ENCODE data around the gene MBNL1. TPM values are rescaled to one million over a fixed set of nuclear protein-coding genes. Genes with fewer than 3 reads are reported as not detected.

MBNL1 gene
- total RNA-seq, 1 experiment from 2014 or later = 68.6 TPM

- peaks cover 41% of the 10 kb centered on the region for H3K4me1 Mint-ChIP-seq (ENCODE audit: low read depth, unreplicated experiment)
- no peaks in the 10 kb centered on the region for H3K36me3 ChIP-seq (ENCODE audit: control insufficient read depth, insufficient read depth, low read length)
- H3K4me3 Mint-ChIP-seq (ENCODE audit: unreplicated experiment) = no peak overlapping the region
- intact Hi-C loops (cut with micrococcal nuclease; ENCODE audit: unreplicated experiment) = no loop called here
- no peak overlapping the region for H3K4me3 ChIP-seq (ENCODE audit: low read depth, low read length)
- ChIA-PET POLR2A (no interaction called here), CTCF (interaction anchor here (0.9 to 1.1 kb wide), 2 partner anchors 12 to 30 kb away, joined by 3 to 6 read pairs; partner anchors contain the start of gene MBNL1)
- H3K9me3 ChIP-seq = no peaks in the 10 kb centered on the region
- no peaks in the 10 kb centered on the region for H3K27me3 ChIP-seq (replicated peaks; ENCODE audit: control insufficient read depth, insufficient read depth, low read length)
- no peaks in the 10 kb centered on the region for H3K27me3 Mint-ChIP-seq (ENCODE audit: insufficient read depth, unreplicated experiment)
- no peaks in the 10 kb centered on the region for H3K9me3 Mint-ChIP-seq (ENCODE audit: unreplicated experiment)
- DNase-seq = no peak
- peaks cover 4% of the 10 kb centered on the region for H3K36me3 Mint-ChIP-seq (ENCODE audit: insufficient read depth, unreplicated experiment)
- BruUV-seq (replicated peaks) = no TSS peak
- TF ChIP-seq CTCF (IDR thresholded peaks at IDR 0.05; ENCODE audit: insufficient read depth in 1 of 2, low read depth in 1 of 2, low read length in 1 of 2, severe bottlenecking in 1 of 2, unreplicated experiment in 1 of 2) = no peak
- no peak overlapping the region for H3K27ac Mint-ChIP-seq (ENCODE audit: unreplicated experiment)
- H3K4me1 ChIP-seq = peaks cover 56% of the 10 kb centered on the region
Measured at GRCh38 chr3:152280539-152280938, 11.8 kb downstream of the MBNL1 start.

GRCh38 chr3:152281133-152281713 lies 12.5 kb downstream of the MBNL1 start:
- peak in 1 of 2 experiments; percentile 11 for DNase-seq
- Histone ChIP-seq H3K9me3 (no peaks in the 10 kb centered on the region), H3K36me3 (ENCODE audit: control insufficient read depth, insufficient read depth, low read length) (no peaks in the 10 kb centered on the region), H3K4me3 (ENCODE audit: low read depth, low read length) (no peak overlapping the region), H3K4me1 (peaks cover 56% of the 10 kb centered on the region), H3K27me3 (replicated peaks; ENCODE audit: control insufficient read depth, insufficient read depth, low read length) (no peaks in the 10 kb centered on the region)
- no peak overlapping the region for H3K4me3 Mint-ChIP-seq (ENCODE audit: unreplicated experiment)
- ChIA-PET CTCF (interaction anchor here (0.9 to 1.1 kb wide), 2 partner anchors 13 to 29 kb away, joined by 3 to 6 read pairs; partner anchors contain the start of gene MBNL1), POLR2A (no interaction called here)
- intact Hi-C loops (cut with micrococcal nuclease; ENCODE audit: unreplicated experiment) = no loop called here
- H3K4me1 Mint-ChIP-seq (ENCODE audit: low read depth, unreplicated experiment) = peaks cover 39% of the 10 kb centered on the region
- no peak for TF ChIP-seq CTCF (IDR thresholded peaks at IDR 0.05; ENCODE audit: insufficient read depth in 1 of 2, low read depth in 1 of 2, low read length in 1 of 2, severe bottlenecking in 1 of 2, unreplicated experiment in 1 of 2)
- no peaks in the 10 kb centered on the region for H3K9me3 Mint-ChIP-seq (ENCODE audit: unreplicated experiment)
- H3K27me3 Mint-ChIP-seq (ENCODE audit: insufficient read depth, unreplicated experiment) = no peaks in the 10 kb centered on the region
- peaks cover 4% of the 10 kb centered on the region for H3K36me3 Mint-ChIP-seq (ENCODE audit: insufficient read depth, unreplicated experiment)
- peak overlapping the region; percentile 3 for H3K27ac Mint-ChIP-seq (ENCODE audit: unreplicated experiment)
- BruUV-seq (replicated peaks) = no TSS peak

GRCh38 chr3:152282813-152283212 lies 14.1 kb downstream of the MBNL1 start:
- Mint-ChIP-seq H3K4me3 (ENCODE audit: unreplicated experiment) (no peak overlapping the region), H3K4me1 (ENCODE audit: low read depth, unreplicated experiment) (peaks cover 32% of the 10 kb centered on the region), H3K27me3 (ENCODE audit: insufficient read depth, unreplicated experiment) (no peaks in the 10 kb centered on the region), H3K27ac (ENCODE audit: unreplicated experiment) (no peak overlapping the region), H3K9me3 (ENCODE audit: unreplicated experiment) (no peaks in the 10 kb centered on the region), H3K36me3 (ENCODE audit: insufficient read depth, unreplicated experiment) (peaks cover 4% of the 10 kb centered on the region)
- POLR2A ChIA-PET = no interaction called here
- no TSS peak for BruUV-seq (replicated peaks)
- CTCF ChIA-PET = no interaction called here
- Histone ChIP-seq H3K9me3 (no peaks in the 10 kb centered on the region), H3K4me1 (peaks cover 52% of the 10 kb centered on the region), H3K4me3 (ENCODE audit: low read depth, low read length) (no peak overlapping the region), H3K27me3 (replicated peaks; ENCODE audit: control insufficient read depth, insufficient read depth, low read length) (no peaks in the 10 kb centered on the region), H3K36me3 (ENCODE audit: control insufficient read depth, insufficient read depth, low read length) (no peaks in the 10 kb centered on the region)
- TF ChIP-seq CTCF (IDR thresholded peaks at IDR 0.05; ENCODE audit: insufficient read depth in 1 of 2, low read depth in 1 of 2, low read length in 1 of 2, severe bottlenecking in 1 of 2, unreplicated experiment in 1 of 2) = no peak
- intact Hi-C loops (cut with micrococcal nuclease; ENCODE audit: unreplicated experiment) = no loop called here
- no peak for DNase-seq

Data from Caco-2 (cell line).